Measurements from ENCODE around the gene OTX2. TPM values are rescaled to one million over a fixed set of nuclear protein-coding genes. Genes with fewer than 3 reads are reported as not detected.

The OTX2 gene
- not detected for total RNA-seq
- long read RNA-seq = 0 reads

DNA sequence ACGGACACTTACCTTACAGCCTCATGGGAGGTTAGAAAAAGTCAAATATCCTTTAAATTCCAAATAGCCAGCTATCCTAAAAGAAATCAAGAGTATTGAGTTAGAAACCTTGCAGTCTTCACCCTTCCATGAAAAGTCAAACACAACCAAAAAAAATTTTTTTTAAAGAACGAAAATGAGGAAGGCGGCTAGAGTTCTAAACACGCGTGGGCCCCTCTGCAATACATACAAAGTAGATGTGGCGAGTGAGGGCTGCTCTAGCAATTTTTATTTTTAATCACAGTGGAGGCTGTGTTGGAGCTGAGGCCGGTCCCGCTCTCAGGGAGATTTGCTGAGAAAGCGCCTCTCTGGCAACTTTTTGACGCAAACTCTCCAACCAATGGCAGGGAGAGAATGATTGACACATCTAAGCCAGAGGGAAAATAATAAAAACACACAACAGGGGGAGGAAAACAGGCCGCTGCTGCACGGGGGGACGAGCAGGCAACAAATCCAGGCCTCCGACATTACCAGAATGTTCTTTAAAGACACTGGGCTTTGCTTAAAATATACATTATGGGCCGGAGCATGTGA is at the start of gene OTX2:
Gene OTX2 (minus strand): TSS at position 333 of the 573 bp plus-strand sequence. CDS start 5,023 bp downstream, outside the sequence.
- no peak for ATAC-seq
- Histone ChIP-seq H3K27ac (no peak within 1 kb of the TSS), H3K9me3 (no peaks in the 10 kb centered on the region), H3K4me1 (no peaks in the 10 kb centered on the region), H3K36me3 (no peaks in the 10 kb centered on the region), H3K4me3 (no peak within 1 kb of the TSS), H3K27me3 (peaks cover 98% of the 10 kb centered on the region)
- intact Hi-C loops (cut with DNase I) = no loop called here
- no peak for DNase-seq
- TF ChIP-seq, protein P1, sequence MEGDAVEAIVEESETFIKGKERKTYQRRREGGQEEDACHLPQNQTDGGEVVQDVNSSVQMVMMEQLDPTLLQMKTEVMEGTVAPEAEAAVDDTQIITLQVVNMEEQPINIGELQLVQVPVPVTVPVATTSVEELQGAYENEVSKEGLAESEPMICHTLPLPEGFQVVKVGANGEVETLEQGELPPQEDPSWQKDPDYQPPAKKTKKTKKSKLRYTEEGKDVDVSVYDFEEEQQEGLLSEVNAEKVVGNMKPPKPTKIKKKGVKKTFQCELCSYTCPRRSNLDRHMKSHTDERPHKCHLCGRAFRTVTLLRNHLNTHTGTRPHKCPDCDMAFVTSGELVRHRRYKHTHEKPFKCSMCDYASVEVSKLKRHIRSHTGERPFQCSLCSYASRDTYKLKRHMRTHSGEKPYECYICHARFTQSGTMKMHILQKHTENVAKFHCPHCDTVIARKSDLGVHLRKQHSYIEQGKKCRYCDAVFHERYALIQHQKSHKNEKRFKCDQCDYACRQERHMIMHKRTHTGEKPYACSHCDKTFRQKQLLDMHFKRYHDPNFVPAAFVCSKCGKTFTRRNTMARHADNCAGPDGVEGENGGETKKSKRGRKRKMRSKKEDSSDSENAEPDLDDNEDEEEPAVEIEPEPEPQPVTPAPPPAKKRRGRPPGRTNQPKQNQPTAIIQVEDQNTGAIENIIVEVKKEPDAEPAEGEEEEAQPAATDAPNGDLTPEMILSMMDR (IDR thresholded peaks at IDR 0.05) = no peak

DNA sequence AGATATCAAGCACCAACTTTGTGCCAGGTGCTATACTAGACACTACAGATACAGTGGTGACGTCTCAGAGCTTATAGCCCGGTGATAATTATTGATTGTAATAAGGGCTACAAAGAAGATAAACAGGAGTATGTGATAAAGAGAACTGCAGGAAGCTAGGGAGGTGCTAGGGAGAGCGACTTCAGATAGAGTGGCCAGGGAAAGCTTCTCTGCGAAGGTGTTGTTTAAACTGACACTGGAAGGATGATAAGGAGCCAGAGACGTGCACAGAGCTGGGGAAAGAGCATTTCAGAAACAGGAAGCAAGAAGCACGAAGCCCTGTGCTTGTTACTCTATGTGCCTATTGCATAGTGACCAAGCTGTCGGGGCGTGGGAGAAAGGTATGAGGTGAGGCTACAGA is 48.1 kb upstream of the OTX2 start:
- DNase-seq (no peak), ATAC-seq (no peak)
- H3K36me3 ChIP-seq = no peaks in the 10 kb centered on the region
- H3K27me3 ChIP-seq = peaks cover 14% of the 10 kb centered on the region
- no peaks in the 10 kb centered on the region for H3K9me3 ChIP-seq
- intact Hi-C loops (cut with DNase I) = no loop called here
- no peaks in the 10 kb centered on the region for H3K4me1 ChIP-seq
- H3K4me3 ChIP-seq = no peak overlapping the region
- TF ChIP-seq, protein P1 (IDR thresholded peaks at IDR 0.05) = no peak
- H3K27ac ChIP-seq = no peak overlapping the region

DNA sequence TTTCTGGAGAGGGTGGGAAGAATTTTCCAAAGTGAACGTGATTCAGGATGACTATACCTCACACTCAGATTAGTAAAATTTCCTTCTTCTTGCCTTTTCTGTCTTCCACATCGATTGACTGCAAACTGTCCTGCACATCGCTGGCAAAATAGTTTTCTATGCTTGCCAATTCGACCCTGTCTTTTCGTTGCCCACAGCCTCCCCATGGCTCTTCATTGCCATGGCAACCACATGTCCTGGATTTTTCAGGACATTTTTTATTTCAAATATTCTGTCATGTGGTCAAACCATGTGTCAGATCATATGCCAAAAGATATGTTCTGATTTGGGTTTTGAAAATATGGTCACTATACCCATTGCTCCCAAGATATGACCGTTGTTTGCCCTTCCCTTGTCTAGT is 46.9 kb upstream of the OTX2 start:
- Histone ChIP-seq H3K9me3 (no peaks in the 10 kb centered on the region), H3K27ac (no peak overlapping the region), H3K27me3 (peaks cover 14% of the 10 kb centered on the region), H3K4me3 (no peak overlapping the region), H3K4me1 (no peaks in the 10 kb centered on the region), H3K36me3 (no peaks in the 10 kb centered on the region)
- TF ChIP-seq, protein P1 (IDR thresholded peaks at IDR 0.05) = no peak
- ATAC-seq (no peak), DNase-seq (no peak)
- intact Hi-C loops (cut with DNase I) = no loop called here

DNA sequence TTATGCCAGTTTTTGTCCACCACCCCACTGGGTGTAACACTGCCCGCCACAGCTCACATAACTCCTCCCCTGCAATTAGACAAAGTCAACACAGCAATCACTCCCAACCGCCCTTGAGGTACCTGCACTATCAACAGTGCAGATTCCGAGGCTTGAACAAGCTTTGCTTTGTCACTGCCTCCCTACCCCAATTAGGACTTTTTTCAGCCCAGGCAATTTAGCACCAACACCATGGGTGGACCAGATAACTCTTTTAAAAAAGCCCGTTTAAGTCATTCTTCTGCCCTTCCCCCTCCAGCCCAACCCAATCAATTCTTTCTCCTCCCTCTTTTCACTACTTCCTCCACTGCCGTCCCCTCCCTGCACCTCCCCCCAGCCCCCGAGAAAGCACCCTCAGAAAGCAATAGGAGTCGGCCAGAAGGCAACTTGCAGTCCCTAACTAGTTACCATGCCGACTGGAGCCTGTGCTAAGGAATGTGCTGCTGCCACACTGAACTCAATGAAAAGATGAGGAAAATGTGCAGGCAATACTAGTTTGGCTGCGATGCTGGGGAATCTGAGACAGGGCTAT is 45.7 kb upstream of the OTX2 start:
- Histone ChIP-seq H3K4me1 (no peaks in the 10 kb centered on the region), H3K27me3 (peaks cover 11% of the 10 kb centered on the region), H3K36me3 (no peaks in the 10 kb centered on the region), H3K27ac (no peak overlapping the region), H3K4me3 (no peak overlapping the region), H3K9me3 (no peaks in the 10 kb centered on the region)
- DNase-seq = no peak
- ATAC-seq = peak; percentile 71
- intact Hi-C loops (cut with DNase I) = no loop called here
- TF ChIP-seq, protein P1 (IDR thresholded peaks at IDR 0.05) = no peak

DNA sequence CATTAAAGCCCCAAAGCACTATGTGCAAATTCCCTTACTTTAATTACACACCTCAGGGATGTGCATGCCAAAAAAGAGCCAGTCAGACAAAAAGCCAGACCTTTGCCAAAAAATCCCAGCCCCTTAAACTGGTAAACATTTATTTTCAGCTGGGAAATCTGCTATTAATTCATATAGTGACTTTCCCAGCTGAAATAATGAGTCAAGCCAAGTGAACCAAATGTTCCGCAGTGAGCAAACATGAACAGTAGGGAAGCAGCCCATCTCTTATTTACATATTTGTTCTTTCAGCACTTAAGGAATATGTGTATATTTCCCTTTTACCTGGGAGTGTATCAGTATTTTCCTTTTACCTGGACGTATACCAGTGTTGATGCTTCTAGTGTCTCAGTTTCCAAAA is 44.0 kb upstream of the OTX2 start:
- no peaks in the 10 kb centered on the region for H3K9me3 ChIP-seq
- H3K4me1 ChIP-seq = no peaks in the 10 kb centered on the region
- DNase-seq (no peak), ATAC-seq (no peak)
- H3K4me3 ChIP-seq = no peak overlapping the region
- no peak overlapping the region for H3K27ac ChIP-seq
- TF ChIP-seq, protein P1 (IDR thresholded peaks at IDR 0.05) = no peak
- peaks cover 11% of the 10 kb centered on the region for H3K27me3 ChIP-seq
- intact Hi-C loops (cut with DNase I) = no loop called here
- no peaks in the 10 kb centered on the region for H3K36me3 ChIP-seq
